GM21360 (cell line): Measurements from ENCODE around the gene ATAD3B.
"Not testable (repeated sequence)": the region's sequence is repeated elsewhere in the genome, so short reads cannot be mapped to it uniquely, and the experiment has no call there.

Source experiments
- ATAC-seq: cut with Tn5 transposase; IDR thresholded peaks from one replicate; pipeline ENCODE4 v1.9.1; 2021; ENCODE audit warnings: mild to moderate bottlenecking, moderate library complexity; ENCODE audit not compliant: unreplicated experiment

The ATAD3B gene

DNA sequence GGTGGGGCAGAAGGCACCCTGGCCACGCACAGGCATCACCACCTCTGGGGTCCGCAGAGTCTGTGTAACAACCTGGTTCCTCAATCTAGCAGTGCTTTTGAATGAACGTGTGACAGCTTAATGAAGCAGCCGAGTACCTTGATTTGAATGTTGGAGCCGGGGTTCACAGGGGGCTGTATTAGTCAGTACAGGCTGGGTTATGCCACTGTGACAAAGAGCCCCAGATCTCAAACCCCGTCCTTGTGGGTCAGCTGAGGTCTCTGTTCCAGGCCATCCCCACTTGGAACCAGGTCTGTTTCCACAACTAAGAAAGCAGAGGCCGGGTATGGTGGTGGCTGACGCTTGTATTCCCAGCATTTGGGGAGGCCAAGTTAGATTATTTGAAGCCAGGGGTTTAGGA, 58.4 kb downstream of the ATAD3B start:
- no peak for ATAC-seq

DNA sequence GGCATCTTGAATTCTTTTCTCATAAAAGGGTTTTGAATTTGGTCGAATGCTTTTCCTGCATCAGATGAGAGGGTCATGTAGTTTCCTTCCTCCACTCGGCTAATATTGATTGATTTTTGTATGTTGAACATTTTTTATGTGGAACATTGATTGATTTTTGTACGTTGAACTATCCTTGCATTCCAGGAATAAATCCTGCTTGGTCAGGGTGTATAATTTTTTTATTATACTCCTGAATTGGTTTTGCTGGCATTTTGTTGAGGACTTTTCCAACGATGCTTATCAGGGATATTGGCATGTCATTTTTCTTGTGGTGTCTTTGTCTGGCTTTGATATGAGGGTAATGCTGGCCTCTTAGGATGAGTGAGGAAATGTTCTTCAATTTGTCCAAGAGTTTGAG, 60.4 kb downstream of the ATAD3B start:
- ATAC-seq, result no peak

DNA sequence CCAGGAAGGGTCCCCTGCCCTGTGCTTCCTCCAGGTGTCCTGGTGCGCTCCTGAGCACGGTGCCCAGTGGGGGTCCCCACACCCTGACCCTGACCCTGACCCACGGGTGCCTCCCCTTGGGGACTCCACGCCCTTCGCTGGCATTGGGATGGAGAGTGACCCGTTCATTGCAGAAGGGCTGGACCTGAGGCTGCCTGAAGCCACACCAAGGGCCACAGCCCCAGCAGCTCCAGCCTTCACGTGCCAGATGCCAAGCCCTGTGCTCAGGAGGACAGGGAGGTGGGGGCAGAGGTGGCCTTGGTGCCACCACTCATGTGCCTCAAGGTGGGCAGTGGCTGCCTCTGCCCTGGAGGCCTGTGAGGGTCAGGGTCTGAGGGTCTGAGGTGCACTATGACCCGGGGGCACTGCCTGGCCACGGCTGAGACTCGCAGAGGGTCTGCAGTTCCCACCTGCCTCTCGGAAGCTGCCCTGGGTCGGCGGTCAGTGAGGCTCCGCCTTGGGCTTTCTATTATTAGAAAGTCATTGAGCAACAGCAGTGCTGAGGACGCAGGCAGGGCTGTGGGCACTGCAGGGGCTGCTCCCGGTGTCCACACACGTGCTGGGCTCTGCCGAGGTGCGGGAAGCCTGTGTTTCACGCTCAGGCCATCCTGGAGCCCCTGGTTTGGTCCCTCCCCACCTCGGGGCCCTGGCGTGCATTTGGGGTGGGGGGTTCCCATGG, 61.8 kb downstream of the ATAD3B start:
- ATAC-seq, result not testable (repeated sequence)

DNA sequence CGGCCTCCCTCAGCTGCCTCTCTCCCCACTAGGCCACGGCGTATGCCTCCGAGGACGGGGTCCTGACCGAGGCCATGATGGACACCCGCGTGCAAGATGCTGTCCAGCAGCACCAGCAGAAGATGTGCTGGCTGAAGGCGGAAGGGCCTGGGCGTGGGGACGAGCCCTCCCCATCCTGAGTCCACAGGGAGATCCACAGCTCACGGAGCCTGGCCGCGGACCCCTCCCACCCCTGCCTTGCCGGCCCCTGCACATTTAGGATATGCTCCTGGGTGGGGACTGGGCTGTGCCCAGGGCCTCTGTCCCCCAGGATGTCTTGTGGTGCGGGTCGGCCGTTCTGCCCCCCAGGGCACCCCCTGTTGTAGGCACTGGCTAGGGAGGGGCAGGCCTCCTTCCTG, 62.3 kb downstream of the ATAD3B start:
- not testable (repeated sequence) for ATAC-seq

DNA sequence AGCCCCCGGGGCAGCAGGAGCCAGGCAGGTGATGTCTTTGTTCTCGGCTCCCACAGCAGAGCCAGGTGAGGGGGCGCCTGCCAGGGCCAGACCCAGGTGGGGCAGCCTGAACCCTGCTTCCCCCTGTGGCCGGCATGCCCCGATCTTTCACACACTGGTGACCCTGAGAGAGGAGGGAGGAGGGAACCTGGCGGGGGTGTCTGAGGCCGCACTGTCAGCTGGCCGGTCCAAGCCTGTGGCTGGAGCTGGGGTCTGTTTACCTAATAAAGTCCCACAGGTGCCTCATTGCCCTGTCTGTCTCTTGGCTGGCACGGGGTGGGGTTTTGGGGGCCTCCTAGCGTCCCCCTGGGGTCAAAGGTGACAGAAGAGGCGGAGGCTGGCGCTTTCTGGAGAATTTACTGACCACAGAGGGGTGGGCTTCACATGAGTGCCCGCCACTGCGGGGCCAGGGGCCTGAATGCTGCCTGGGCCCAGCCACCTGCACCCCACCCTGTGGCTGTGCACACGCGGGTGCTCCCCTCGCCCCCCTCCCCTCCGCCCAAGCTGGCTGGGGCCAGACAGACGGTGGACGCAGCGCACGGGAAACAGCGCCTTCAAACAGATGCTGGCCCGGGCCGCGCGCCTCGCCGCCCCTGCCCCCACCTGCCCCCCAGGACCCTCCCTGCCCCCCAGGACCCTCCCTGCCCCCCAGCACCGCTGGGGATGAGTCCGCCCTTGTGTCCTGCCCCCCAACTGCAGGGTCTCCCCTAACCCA, 63.0 kb downstream of the ATAD3B start:
- ATAC-seq, result no peak

DNA sequence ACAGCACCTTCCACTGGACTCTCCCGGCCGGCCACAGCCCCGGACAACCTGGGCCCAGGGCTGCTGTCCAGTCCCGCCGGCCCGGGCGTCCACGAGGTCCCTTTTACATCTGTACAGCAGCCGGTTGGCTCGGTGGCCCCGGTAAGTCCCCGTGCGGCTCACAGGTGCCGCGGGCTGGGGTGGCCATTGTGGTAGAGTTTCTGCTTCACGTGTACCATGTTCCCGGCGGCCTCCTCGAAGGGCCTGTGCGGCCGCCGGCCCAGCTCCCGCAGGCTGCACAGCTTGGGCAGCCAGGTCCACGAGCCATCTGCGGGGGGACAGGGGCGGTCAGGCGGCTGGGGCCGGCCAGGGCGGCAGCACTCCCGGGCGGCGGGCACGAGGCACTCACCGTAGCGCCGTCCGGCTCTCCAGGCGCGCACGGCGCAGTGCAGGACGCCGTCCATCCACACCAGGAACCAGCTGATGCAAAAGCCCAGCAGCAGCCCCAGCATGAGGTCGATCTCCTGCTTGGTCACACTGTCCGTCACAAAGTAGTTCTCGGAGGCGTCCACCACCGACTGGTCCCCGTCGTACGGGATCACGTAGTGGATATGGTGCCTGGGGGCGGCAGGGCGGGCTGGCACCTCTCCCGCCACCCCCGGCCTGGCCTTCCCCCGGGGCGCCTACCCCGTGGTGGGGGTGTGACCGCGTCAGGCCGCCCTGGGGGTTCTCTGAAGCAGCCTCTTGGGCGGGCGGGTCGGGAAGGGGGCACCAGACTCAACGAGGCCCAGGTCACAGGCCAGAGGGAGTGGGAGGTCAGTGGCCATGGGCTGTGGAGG, 63.8 kb downstream of the ATAD3B start:
- no peak for ATAC-seq

DNA sequence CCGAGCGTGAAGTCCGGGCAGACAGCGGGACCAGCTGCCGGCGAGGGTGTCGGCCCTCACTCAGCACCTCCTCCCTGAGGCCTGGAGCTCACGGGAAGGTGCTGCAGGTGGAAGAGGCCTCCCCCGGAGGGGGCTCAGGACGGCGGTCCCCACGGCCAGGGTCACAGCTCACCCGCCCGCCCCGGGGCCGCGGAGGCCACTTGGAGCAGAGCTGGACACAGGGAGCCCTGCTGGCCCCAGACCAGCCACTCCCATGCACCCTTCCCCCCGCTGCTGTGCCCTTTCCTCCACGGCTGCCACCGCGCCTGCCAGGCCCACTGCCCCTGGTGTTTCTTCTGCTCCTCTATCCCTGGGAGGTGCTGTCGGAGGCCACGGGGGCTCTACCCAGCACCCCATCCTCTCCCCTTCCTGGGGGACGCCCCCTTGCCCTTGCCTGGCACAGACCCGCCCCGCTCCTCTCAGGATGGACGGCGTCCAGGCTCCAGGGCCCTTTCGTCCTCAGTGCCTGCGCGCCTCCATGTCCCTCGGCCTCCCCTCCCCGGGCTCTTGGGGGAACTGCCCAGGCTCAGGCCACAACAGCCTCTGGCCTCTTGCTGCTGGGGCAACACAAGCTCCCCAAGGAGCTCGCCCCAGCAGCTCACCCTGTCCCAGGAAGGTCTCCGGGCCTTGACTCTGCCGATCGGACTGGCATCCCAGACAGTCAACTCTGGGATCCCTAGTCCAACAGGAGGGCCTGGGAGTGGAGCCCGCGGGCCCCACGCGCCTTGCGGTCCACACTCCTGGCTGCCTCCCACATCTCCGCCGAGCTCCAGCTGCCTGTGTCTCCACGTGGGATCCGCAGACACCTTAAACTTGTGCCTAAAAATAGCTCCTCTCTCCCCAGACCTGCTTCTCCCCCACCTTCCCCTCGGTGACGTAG, 64.7 kb downstream of the ATAD3B start:
- no peak for ATAC-seq

DNA sequence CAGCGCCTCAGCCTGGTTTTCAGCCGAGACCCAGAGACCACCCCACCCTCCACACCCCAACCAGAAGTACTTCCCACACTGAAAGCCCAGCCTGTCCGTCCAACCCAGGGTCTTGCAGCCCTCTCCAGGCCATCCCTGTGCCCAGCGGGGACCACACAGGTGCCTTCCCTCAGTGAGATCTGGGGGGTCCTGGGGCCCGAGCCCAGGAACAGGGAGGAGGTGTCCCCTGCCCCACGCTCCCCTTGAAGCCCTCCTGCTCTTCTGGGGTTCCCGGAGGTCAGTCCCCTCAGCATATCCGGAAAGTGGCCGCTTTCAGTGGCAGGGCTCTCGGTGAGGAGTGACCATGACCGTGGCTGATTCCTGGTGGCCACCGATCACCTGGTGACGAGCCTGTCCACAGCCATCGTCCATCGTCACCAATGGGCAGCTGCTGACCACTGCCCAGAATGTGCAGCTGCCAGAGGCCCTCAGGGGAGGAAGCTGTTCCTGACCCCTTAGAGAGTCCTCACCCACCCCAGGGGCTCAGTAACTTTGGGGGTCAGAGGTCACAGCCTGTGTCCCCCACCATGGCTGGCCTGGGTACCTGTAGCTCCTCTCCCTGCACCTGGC, 65.5 kb downstream of the ATAD3B start:
- ATAC-seq, result no peak

DNA sequence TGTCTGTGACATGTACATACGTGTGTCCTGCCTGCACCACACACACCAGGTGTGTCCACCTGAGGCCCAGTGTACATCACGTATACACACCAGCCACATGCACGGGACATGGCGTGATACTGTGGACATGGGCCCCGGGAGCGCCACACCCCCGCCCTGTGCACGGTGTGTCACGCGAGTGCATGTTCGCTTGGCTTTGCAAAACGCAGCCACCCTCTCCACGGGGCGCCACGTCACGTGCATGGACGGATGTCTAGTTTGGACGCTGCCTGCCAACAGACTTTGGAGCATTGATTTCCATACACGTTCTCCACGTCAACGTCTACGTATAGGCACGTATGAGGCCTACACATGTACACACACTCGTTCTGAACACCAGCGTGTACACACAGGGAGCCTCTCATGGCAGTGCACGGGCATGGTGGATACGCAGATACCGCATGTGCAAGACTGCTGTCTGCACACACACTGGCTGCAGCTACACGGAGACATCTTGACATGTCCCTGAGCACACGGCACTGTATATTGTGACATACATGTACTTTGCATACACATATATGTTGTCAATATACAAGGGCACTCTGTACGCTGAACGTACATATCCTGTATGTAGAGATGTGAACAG, 66.2 kb downstream of the ATAD3B start:
- ATAC-seq, result no peak

DNA sequence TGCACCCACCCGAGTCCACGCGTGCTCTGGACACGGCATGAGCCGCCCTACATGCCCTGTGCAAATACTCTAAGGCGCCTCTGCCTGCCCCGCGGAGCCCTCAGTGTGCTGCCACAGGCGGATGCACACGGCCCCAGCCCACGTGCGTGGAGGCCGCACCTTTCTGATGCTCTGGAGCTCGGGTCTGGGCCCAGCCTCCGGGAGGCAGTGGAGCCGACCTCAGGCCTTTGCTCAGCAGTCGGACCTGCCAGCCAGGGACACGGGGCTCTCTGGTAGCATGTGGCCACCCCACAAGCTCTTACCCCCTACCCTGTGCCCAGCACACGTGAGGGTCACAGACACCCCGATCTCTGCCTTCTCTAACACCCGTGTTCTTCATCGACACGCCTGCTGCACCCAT, 66.8 kb downstream of the ATAD3B start:
- ATAC-seq, result no peak

DNA sequence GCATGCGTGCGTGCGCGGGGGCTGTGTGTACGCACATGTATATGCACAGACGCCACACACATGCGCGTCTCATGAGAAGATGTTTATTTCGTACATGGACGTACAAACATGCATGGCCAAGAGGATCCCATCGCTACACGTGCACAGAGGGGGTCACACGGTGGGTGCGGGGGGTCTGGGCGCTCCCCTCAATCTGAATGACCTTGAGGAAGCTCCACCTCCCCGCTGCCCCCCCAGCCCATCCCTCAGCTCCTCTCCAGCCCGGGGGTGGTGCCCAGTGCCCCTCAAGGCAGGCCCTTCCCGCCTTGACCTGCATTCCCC, 67.4 kb downstream of the ATAD3B start:
- ATAC-seq, result no peak

DNA sequence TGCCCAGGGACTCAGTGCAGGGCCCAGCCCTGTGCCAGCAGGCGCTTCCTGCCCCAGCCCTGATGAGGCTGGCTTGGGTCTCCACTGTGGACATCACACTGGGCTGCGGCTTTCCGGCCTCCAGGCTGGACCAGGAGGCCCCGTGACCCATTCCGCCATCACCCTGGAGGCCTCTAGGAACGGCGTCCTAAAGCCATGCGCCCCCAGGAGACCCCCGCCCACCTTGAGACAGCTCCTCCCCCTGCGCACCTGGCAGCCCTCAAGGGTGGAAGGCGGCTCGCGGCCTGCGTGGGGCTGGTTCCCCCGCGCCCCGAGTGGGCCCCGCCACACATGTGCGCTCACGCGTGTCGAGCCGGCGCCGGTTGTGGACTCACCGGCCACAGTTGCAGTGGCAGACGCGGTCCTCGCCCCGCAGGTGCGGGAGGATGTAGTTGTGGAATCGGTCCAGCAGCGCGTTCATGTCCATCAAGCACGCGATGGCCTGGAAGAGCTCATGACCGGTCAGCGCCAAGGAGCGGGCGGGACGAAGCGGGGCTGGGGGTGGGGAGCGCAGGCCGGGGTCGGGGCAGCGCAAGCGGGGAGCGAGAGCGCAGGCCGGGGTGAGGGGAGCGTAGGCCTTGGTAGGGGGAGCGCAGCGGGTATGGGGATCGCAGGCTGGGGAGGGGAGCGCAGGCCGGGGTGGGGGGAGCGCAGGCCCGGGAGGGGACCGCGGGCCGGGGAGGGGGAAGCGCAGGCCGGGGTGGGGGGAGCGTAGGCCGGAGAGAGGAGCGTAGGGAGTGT, 67.9 kb downstream of the ATAD3B start:
- no peak for ATAC-seq

DNA sequence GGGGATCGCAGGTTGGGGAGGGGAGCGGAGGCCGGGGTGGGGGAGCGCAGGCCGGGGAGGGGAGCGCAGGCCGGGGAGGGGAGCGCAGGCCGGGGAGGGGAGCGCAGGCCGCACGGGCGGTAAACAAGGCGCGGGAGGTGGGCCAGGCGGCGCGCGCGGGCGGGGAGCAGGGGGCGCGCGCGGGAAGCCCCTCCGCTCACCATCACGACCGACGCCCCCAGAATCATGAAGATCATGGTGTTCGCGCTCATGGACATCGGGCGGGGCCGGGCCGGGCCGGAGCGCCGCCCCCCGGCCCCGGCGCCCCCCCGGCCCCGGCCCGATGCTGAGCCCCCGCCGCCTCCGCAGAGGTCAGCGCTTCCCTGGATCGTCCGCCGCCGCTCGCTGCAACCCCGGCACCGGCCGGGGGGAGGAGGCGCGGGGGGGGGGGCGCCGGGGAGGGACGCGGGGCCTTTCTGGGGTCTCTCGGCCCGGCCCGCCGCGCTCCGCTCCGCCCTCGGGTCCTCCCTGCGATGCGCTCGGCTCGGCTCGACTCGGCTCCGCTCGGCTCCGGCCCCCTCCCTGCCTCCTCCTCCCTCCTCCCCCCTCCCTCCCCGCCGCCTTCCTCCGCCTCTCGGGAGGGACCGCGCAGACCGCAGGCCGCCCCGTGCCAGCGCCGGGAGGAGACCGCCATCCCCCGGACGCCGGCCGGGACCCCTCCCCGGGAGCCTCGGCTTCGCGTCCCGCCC, 68.7 kb downstream of the ATAD3B start, which contains the start of gene TMEM240:
TSS of gene TMEM240 (minus strand) at position 535 of the 728 bp plus-strand sequence. CDS start at position 257, 278 bp downstream.
- ATAC-seq, result no peak

DNA sequence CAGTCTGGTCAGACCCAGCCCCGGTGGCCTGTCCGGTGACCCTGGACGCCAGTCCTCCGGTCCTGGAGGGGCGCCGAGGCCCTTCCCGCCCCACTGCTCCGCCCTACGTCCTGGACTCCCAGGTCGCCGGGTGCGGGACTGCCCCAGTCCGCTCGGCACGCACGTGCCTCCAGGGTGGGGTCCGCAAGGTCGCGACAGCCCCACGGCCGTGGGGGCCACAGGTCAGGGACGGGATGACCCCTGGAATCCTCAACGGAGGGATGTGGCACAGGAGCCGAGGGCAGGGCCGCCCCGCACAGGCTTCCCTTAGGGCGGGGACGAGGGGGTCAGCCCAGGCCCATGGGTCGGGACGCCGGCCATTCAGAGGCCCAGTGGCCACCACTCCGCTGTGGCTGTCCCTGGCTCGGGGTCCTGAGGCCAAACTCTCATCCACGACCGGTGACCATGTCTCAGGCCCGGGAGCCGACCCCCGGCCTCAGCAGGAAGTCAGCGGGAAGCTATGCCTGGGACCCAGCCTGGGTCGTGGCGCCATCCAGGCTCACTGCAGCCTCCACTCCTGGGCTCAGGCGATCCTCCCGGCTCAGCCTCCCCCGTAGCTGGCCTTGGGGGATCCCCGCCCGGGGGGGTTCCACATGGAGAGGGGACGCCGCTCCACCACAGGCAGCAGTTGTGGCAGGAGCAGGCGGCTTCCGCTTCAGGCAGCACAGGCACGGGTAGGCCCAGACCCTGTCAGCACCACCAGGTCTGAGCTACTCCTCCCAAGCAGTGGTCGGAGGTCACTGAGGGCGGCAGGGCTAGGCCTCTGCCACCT, 69.5 kb downstream of the ATAD3B start:
- no peak for ATAC-seq

DNA sequence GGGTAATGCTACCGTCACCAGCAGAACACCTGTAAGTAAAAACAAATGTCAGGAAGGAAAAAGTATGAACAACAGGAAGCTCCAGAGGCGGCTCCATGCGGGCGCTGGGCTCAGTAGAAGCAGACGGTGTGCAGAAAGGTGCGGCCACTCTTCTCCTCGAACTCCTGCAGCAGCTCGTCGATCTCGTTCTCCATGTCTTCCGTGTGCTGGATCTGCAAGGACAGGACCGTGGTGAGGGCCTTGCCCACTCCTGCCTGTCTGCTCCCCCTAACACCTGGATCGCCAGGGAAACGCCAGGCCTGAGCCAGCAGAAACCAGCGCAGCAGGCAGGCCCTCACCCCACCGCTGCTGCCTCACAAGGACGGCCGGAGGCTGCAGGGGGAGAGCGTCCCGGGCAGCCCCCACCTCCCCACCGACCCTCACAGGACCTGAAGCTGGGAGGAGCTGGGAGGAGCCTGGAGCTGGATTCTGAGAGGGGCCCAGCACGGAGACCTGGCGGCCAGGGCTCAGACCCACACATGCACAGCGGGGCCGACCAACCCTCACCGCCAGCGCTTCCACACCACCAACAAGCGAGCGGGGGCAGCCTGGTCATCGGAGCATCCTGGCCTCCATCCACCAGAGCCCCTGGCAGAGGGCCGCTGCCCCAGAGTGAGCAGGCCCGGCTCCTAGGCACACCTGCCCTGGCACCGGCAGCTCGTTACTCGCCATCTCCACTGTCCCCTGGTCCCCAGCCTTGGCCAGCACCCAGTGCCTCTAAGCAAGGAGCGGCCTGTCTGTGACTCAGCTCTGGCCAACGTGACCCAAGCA, 70.6 kb downstream of the ATAD3B start:
- ATAC-seq, result no peak
